Raji (cell line): Measurements from ENCODE around the gene EPB41L5.

Experiments used
- POLR2A ChIP-seq: IDR thresholded peaks from 2 replicates; pipeline ENCODE4 v1.6.1; 2011; ENCODE audit warnings: low read depth, low read length, control low read depth; ENCODE audit not compliant: insufficient read depth

The EPB41L5 gene

DNA sequence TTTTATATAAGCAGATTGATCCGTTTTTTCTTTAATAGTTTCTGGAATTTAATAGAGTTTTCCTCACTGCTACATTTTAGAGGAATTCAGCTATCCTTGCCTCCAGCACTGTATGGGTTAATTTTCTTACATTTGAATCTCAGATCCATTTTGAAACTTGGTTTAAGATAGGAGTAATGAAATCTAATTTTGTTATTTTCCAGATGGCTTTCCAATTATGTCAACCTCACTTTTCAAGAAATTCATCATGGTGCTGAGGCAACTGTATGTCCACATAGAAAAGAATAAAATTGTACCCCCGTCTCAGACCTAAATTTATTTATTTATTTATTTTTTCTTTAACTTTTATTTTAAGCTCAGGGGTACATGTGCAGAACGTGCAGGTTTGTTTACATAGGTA, 105.1 kb downstream of the EPB41L5 start:
- no peak for TF ChIP-seq POLR2A

- no peak for TF ChIP-seq POLR2A
Measured at GRCh38 chr2:120118471-120118870, 105.6 kb downstream of the EPB41L5 start.

DNA sequence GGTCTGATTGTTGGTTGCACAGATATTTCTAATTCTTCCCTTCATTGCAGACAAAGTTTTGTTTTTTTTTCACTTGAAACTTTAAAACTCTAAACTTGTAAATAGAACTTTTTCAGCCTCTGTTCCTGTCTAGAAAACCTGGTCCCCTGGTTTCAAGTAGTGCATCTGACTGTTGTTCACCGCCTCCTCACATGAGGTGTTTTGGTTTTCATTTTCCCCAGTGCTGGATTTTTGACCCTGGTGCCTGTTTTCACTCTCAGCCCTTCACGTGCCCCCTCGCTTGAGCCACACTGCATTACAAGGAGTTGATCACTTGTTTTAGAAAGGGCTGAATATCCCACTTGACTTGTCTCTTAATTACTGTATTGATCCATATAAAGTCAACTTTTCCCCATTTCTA, 110.2 kb downstream of the EPB41L5 start:
- TF ChIP-seq POLR2A = no peak

DNA sequence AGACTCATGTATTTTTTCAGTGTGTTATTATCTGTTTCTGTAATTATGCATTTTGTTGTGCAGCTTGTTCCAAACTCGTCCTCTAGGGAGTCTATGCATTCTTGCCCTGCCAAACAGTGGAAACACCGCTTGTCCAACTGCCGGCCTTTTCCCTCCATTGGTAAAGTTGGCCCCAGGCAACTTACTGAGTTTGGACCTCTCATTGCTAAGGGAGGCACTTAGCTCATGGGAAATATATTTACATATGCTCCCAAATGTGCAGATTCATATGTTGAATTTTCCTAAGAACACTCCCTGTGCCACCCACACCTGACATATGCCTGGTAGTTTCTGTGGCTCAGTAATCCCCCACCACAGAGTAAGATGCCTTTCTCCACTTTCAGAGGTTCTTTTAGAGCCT, 112.3 kb downstream of the EPB41L5 start:
- TF ChIP-seq POLR2A = no peak

- no peak for TF ChIP-seq POLR2A
Measured at GRCh38 chr2:120128216-120128615, 115.3 kb downstream of the EPB41L5 start.

GRCh38 chr2:120132190-120132589, 119.3 kb downstream of the EPB41L5 start:
- TF ChIP-seq POLR2A = no peak

- TF ChIP-seq POLR2A = no peak
Measured at GRCh38 chr2:120132691-120133090, 119.8 kb downstream of the EPB41L5 start.

- no peak for TF ChIP-seq POLR2A
Measured at GRCh38 chr2:120133572-120134244, 120.8 kb downstream of the EPB41L5 start.

DNA sequence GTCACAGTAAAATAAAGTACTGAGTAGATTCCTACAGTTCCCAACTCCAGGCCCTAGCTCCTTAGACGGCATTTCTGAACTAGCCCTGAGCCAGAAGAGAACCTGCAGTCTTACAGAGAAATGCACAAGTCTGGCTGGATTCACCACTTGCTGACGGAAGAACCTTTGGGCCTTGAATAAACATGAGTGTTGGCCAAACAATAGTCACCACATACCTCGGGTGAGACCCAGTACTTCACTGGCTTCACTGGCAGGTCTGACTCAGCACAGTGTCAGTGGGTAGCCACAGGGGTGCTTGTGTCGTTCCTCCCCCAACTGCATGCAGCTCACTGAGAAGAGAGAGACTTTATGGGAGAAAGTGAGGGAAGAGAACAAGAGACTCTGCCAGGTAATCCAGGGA, 121.4 kb downstream of the EPB41L5 start:
- TF ChIP-seq POLR2A = no peak

DNA sequence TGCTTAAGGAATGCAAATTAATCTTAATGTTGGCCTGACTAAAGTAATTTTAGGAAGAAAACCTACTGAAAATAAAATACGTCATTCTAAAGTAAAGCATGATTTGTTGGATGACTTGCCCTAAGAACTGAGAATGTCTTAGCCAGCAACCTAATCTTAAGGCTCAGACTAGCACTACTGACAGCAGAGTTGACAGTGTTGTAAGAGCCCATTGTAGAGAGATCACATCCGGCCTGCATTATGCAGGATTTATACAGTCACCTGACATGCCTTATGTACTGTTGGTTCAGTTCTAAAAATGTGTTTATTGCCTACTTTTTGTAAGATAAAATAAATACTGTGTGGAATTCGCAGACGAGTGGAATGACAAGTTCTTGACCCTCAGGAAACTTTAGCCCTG, 128.0 kb downstream of the EPB41L5 start:
- TF ChIP-seq POLR2A = no peak

GRCh38 chr2:120141300-120142069, 128.6 kb downstream of the EPB41L5 start:
- no peak for TF ChIP-seq POLR2A

- TF ChIP-seq POLR2A = no peak
Measured at GRCh38 chr2:120142528-120143219, 129.8 kb downstream of the EPB41L5 start.

DNA sequence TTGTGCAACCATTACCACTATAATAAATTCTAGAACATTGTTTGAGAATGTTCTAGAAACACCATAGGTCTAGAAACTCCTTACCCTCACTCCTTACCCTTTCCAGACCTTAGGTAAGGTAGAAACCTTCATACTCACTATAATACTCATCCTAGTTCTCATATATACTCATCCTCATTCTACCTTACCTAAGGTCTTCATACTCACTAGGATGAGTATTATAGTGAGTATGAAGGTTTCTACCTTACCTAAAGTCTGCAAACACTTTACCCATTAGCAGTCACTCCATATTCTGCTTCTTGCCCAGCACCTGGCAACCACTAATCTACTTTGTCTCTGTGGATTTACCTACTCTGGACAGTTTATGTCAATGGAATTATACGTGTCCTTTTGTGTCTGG, 135.4 kb downstream of the EPB41L5 start:
- TF ChIP-seq POLR2A = no peak

DNA sequence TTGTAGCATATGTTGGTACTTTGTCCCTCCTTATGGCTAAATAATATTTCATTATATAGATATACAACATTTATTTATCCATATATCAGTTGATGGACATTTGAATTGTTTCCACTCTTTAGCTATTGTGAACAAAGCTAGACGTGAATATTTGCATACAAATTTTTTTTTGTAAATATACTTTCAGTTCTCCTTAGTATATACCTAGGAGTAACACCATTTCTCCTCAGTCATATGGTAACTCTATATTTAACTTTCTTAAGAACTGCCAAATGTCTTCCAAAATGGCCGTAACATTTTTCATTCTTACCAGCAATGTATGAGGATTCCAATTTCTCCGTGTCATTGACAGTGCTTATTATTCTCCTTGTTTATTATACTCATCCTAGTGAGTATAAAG, 135.8 kb downstream of the EPB41L5 start:
- TF ChIP-seq POLR2A = no peak

- no peak for TF ChIP-seq POLR2A
Measured at GRCh38 chr2:120149406-120149805, 136.5 kb downstream of the EPB41L5 start.

DNA sequence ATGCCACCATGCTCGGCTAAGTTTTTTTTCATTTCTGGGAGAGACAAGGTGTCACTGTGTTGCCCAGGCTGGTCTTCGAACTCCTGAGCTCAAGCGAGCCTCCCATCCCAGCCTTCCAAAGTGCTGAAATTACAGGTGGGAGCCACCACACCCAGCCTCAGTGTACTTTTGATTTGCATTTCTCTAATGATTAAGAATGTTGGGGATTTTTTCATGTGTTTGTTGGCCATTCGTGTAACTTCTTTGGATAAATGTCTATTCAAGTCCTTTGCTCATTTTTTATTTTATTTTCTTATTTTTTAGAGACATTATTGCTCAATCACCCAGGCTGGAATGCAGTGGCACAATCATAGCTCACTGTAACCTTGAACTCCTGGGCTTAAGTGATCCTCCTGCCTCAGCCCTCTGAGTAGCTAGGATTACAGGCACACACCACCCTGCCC, 137.2 kb downstream of the EPB41L5 start:
- TF ChIP-seq POLR2A = no peak
